ENCODE data around the gene OR4D10.
"Not testable (repeated sequence)": the region's sequence is repeated elsewhere in the genome, so short reads cannot be mapped to it uniquely, and the experiment has no call there.

Gene OR4D10

GRCh38 chr11:59473015-59473414 lies at the start of gene OR4D10:
TSS of gene OR4D10 (plus strand) at chr11:59473315. CDS start at chr11:59477430, 4,115 bp downstream.
- DNase-seq (ENCODE audit: low read depth in 2 of 2): no peak

GRCh38 chr11:59423835-59424234 lies 49.3 kb upstream of the OR4D10 start:
- no peak for DNase-seq (ENCODE audit: low read depth in 2 of 2)

- no peak for DNase-seq (ENCODE audit: low read depth in 2 of 2)
These were observed 48.0 kb upstream of the OR4D10 start for GRCh38 chr11:59425131-59425530.

- DNase-seq (ENCODE audit: low read depth in 2 of 2): no peak
These were observed 46.6 kb upstream of the OR4D10 start, which contains the start of gene OR5A2 for GRCh38 chr11:59426361-59427067. TSS of gene OR5A2 (minus strand) at chr11:59426413. CDS start at chr11:59422953, 3,460 bp downstream.

GRCh38 chr11:59427068-59427382 lies 46.1 kb upstream of the OR4D10 start:
- no peak for DNase-seq (ENCODE audit: low read depth in 2 of 2)

- DNase-seq (ENCODE audit: low read depth in 2 of 2): peak in 1 of 2 donors; percentile 7
These were observed 43.1 kb upstream of the OR4D10 start for GRCh38 chr11:59429924-59430516.

- DNase-seq (ENCODE audit: low read depth in 2 of 2): no peak
These were observed 36.9 kb upstream of the OR4D10 start, which contains the start of gene OR5A1 for GRCh38 chr11:59436169-59436568. TSS of gene OR5A1 (plus strand) at chr11:59436469. CDS start at chr11:59443169, 6,700 bp downstream.

GRCh38 chr11:59437770-59438169 lies 35.3 kb upstream of the OR4D10 start:
- DNase-seq (ENCODE audit: low read depth in 2 of 2): no peak

- not testable (repeated sequence) for DNase-seq (ENCODE audit: low read depth in 2 of 2)
These were observed 27.5 kb upstream of the OR4D10 start for GRCh38 chr11:59445624-59446023.

- DNase-seq (ENCODE audit: low read depth in 2 of 2): no peak
These were observed 24.6 kb upstream of the OR4D10 start for GRCh38 chr11:59448484-59448883.

- no peak for DNase-seq (ENCODE audit: low read depth in 2 of 2)
These were observed 16.5 kb upstream of the OR4D10 start, which contains the start of gene OR4D6 for GRCh38 chr11:59456661-59457060. TSS of gene OR4D6 (plus strand) at chr11:59456961. CDS start at chr11:59456961, 0 bp downstream.

GRCh38 chr11:59459916-59460315 lies 13.2 kb upstream of the OR4D10 start:
- no peak for DNase-seq (ENCODE audit: low read depth in 2 of 2)

GRCh38 chr11:59463190-59463641 lies 9.9 kb upstream of the OR4D10 start:
- DNase-seq (ENCODE audit: low read depth in 2 of 2): no peak

- DNase-seq (ENCODE audit: low read depth in 2 of 2): no peak
These were observed 2.1 kb downstream of the OR4D10 start for GRCh38 chr11:59475176-59475575.

GRCh38 chr11:59479906-59480305 lies 6.8 kb downstream of the OR4D10 start:
- no peak for DNase-seq (ENCODE audit: low read depth in 2 of 2)

GRCh38 chr11:59480359-59480758 lies 7.2 kb downstream of the OR4D10 start:
- no peak for DNase-seq (ENCODE audit: low read depth in 2 of 2)

- no peak for DNase-seq (ENCODE audit: low read depth in 2 of 2)
These were observed 28.8 kb downstream of the OR4D10 start for GRCh38 chr11:59501931-59502330.

GRCh38 chr11:59503276-59503675 lies 30.2 kb downstream of the OR4D10 start, which contains the start of gene OR4D11:
TSS of gene OR4D11 (plus strand) at chr11:59503576. CDS start at chr11:59503576, 0 bp downstream.
- DNase-seq (ENCODE audit: low read depth in 2 of 2): no peak

- no peak for DNase-seq (ENCODE audit: low read depth in 2 of 2)
These were observed 38.0 kb downstream of the OR4D10 start, which contains the start of gene OR4D9 for GRCh38 chr11:59510941-59511589. TSS of gene OR4D9 (plus strand) at chr11:59511539. CDS start at chr11:59514913, 3,374 bp downstream.

- no peak for DNase-seq (ENCODE audit: low read depth in 2 of 2)
These were observed 38.6 kb downstream of the OR4D10 start for GRCh38 chr11:59511675-59512074.

GRCh38 chr11:59520139-59520538 lies 47.0 kb downstream of the OR4D10 start:
- DNase-seq (ENCODE audit: low read depth in 2 of 2): not testable (repeated sequence)

- no peak for DNase-seq (ENCODE audit: low read depth in 2 of 2)
These were observed 47.6 kb downstream of the OR4D10 start for GRCh38 chr11:59520741-59521140.
